Neural progenitor cell (in vitro differentiated cells): ENCODE measurements around the gene ACP3. TPM values are rescaled to one million over a fixed set of nuclear protein-coding genes. Genes with fewer than 3 reads are reported as not detected.
A peak's percentile ranks its signal among the peaks of the same experiment; 100 is the strongest.

Source experiments
- DNase-seq: peaks from one replicate; pipeline ENCODE4 v3.0.0-alpha.2; 2016; ENCODE audit warnings: low spot score
- H2AFZ ChIP-seq: fragments of 200-600 bp; sonication (generic); replicated peaks from 2 replicates; pipeline ENCODE4 v1.6.1; 2016; ENCODE audit warnings: antibody characterized with exemption
- H3F3A ChIP-seq: fragments of 200-600 bp; sonication (generic); 2 replicates; pipeline ENCODE4 v1.6.1; 2016; ENCODE audit warnings: antibody characterized with exemption, low read depth
- H3K27ac ChIP-seq: fragments of 200-600 bp; sonication (generic); 2 replicates; pipeline ENCODE4 v1.5.1; 2016; ENCODE audit warnings: mild to moderate bottlenecking
- H3K27me3 ChIP-seq: fragments of 200-600 bp; sonication (generic); 2 replicates; pipeline ENCODE4 v1.6.1; 2016; ENCODE audit warnings: mild to moderate bottlenecking, moderate library complexity
- H3K36me3 ChIP-seq: fragments of 200-600 bp; sonication (generic); 2 replicates; pipeline ENCODE4 v1.5.1; 2016
- H3K4me1 ChIP-seq: fragments of 200-600 bp; sonication (generic); 2 replicates; pipeline ENCODE4 v1.6.1; 2016; ENCODE audit warnings: mixed run types
- H3K4me2 ChIP-seq: fragments of 200-600 bp; sonication (generic); 2 replicates; pipeline ENCODE4 v1.6.1; 2016
- H3K4me3 ChIP-seq: fragments of 200-600 bp; sonication (generic); 2 replicates; pipeline ENCODE4 v1.5.1; 2016
- H3K79me2 ChIP-seq: fragments of 200-600 bp; sonication (generic); 2 replicates; pipeline ENCODE4 v1.6.1; 2016; ENCODE audit warnings: low read depth
- H3K9ac ChIP-seq: fragments of 200-600 bp; sonication (generic); 2 replicates; pipeline ENCODE4 v1.6.1; 2016
- H3K9me3 ChIP-seq: fragments of 200-600 bp; sonication (generic); 2 replicates; pipeline ENCODE4 v1.5.1; 2016; ENCODE audit warnings: low read depth
- H4K20me1 ChIP-seq: fragments of 200-600 bp; sonication (generic); 2 replicates; pipeline ENCODE4 v1.6.1; 2016; ENCODE audit warnings: low read depth
- H3K27ac Mint-ChIP-seq: 3 replicates; pipeline ENCODE4 v1.8.0; 2021; ENCODE audit warnings: mixed read lengths
- H3K27me3 Mint-ChIP-seq: 2 replicates; pipeline ENCODE4 v1.8.0; 2022; ENCODE audit warnings: low read depth, mild to moderate bottlenecking, inconsistent platforms, moderate library complexity, mixed read lengths; ENCODE audit not compliant: insufficient read depth
- H3K36me3 Mint-ChIP-seq: 3 replicates; pipeline ENCODE4 v1.8.0; 2021; ENCODE audit warnings: mixed read lengths
- H3K4me1 Mint-ChIP-seq: 3 replicates; pipeline ENCODE4 v1.8.0; 2021; ENCODE audit warnings: mixed read lengths
- H3K4me3 Mint-ChIP-seq: 3 replicates; pipeline ENCODE4 v1.8.0; 2021; ENCODE audit warnings: mild to moderate bottlenecking, moderate library complexity, mixed read lengths
- H3K9me3 Mint-ChIP-seq: 3 replicates; pipeline ENCODE4 v1.8.0; 2020; ENCODE audit warnings: mixed read lengths
- CTCF ChIP-seq: fragments of 200-600 bp; sonication (generic); IDR thresholded peaks from 2 replicates; pipeline ENCODE4 v1.5.1; 2017; ENCODE audit warnings: antibody characterized with exemption, mild to moderate bottlenecking
- EZH2 ChIP-seq: fragments of 200-600 bp; sonication (generic); IDR thresholded peaks from 2 replicates; pipeline ENCODE4 v1.6.1; 2017; ENCODE audit warnings: antibody characterized with exemption, mild to moderate bottlenecking, moderate library complexity
- EZH2phosphoT487 ChIP-seq: fragments of 200-600 bp; sonication (generic); IDR thresholded peaks from 2 replicates; pipeline ENCODE4 v1.6.1; 2017; ENCODE audit warnings: antibody characterized with exemption
- total RNA-seq: library from RNA; depleted of rRNA; stranded (reverse); fragments of >200 nt; gene quantifications from 2 replicates; pipeline ENCODE4 v1.2.3, GENCODE V29; 2015; ENCODE audit warnings: low replicate concordance

ACP3 gene
- total RNA-seq, 1 donor from 2014 or later = not detected

- TF ChIP-seq EZH2phosphoT487 = no peak
- TF ChIP-seq CTCF = no peak
- TF ChIP-seq EZH2 = no peak
- H3K27me3 ChIP-seq = no peaks in the 10 kb centered on the region
- no peaks in the 10 kb centered on the region for H3K9me3 ChIP-seq
- no peak overlapping the region for H3K4me3 ChIP-seq
- H2AFZ ChIP-seq = peak overlapping the region; percentile 99
- H3K36me3 Mint-ChIP-seq = no peaks in the 10 kb centered on the region
- no peak for DNase-seq
- H3K27ac Mint-ChIP-seq = no peak overlapping the region
- peaks cover 5% of the 10 kb centered on the region for H3K4me1 ChIP-seq
- peaks cover 10% of the 10 kb centered on the region for H3F3A ChIP-seq
- no peaks in the 10 kb centered on the region for H3K27me3 Mint-ChIP-seq
- no peaks in the 10 kb centered on the region for H4K20me1 ChIP-seq
- no peaks in the 10 kb centered on the region for H3K9me3 Mint-ChIP-seq
- H3K4me2 ChIP-seq = no peak overlapping the region
- H3K79me2 ChIP-seq = no peaks in the 10 kb centered on the region
- H3K4me1 Mint-ChIP-seq = no peaks in the 10 kb centered on the region
- no peak overlapping the region for H3K27ac ChIP-seq
- H3K9ac ChIP-seq = no peak overlapping the region
- H3K36me3 ChIP-seq = no peaks in the 10 kb centered on the region
- H3K4me3 Mint-ChIP-seq = no peak overlapping the region
These were observed 33.2 kb upstream of the ACP3 start for GRCh38 chr3:132283916-132284405.

GRCh38 chr3:132284781-132285619, 32.2 kb upstream of the ACP3 start:
- no peak overlapping the region for H3K9ac ChIP-seq
- no peaks in the 10 kb centered on the region for H3K36me3 ChIP-seq
- H3K4me2 ChIP-seq = no peak overlapping the region
- no peak overlapping the region for H3K4me3 ChIP-seq
- no peaks in the 10 kb centered on the region for H3K9me3 ChIP-seq
- H3K9me3 Mint-ChIP-seq = no peaks in the 10 kb centered on the region
- H2AFZ ChIP-seq = peak overlapping the region; percentile 90
- H3K27ac ChIP-seq = no peak overlapping the region
- no peaks in the 10 kb centered on the region for H3K27me3 ChIP-seq
- peaks cover 5% of the 10 kb centered on the region for H3K4me1 ChIP-seq
- peaks cover 10% of the 10 kb centered on the region for H3F3A ChIP-seq
- no peak overlapping the region for H3K27ac Mint-ChIP-seq
- TF ChIP-seq CTCF = peak; percentile 21
- TF ChIP-seq EZH2phosphoT487 = no peak
- no peak for TF ChIP-seq EZH2
- peak; percentile 17 for DNase-seq
- no peaks in the 10 kb centered on the region for H3K4me1 Mint-ChIP-seq
- no peak overlapping the region for H3K4me3 Mint-ChIP-seq
- H4K20me1 ChIP-seq = no peaks in the 10 kb centered on the region
- H3K79me2 ChIP-seq = no peaks in the 10 kb centered on the region
- H3K36me3 Mint-ChIP-seq = no peaks in the 10 kb centered on the region
- H3K27me3 Mint-ChIP-seq = no peaks in the 10 kb centered on the region

- no peaks in the 10 kb centered on the region for H3K9me3 ChIP-seq
- no peaks in the 10 kb centered on the region for H3K9me3 Mint-ChIP-seq
- no peak for DNase-seq
- no peaks in the 10 kb centered on the region for H3K27me3 ChIP-seq
- H3K4me1 Mint-ChIP-seq = no peaks in the 10 kb centered on the region
- H3K27ac ChIP-seq = no peak overlapping the region
- peak overlapping the region; percentile 90 for H2AFZ ChIP-seq
- H4K20me1 ChIP-seq = no peaks in the 10 kb centered on the region
- H3K4me2 ChIP-seq = no peak overlapping the region
- H3K4me3 Mint-ChIP-seq = no peak overlapping the region
- no peaks in the 10 kb centered on the region for H3K36me3 ChIP-seq
- H3K27me3 Mint-ChIP-seq = no peaks in the 10 kb centered on the region
- H3K36me3 Mint-ChIP-seq = no peaks in the 10 kb centered on the region
- no peak overlapping the region for H3K27ac Mint-ChIP-seq
- no peaks in the 10 kb centered on the region for H3K79me2 ChIP-seq
- H3K4me3 ChIP-seq = no peak overlapping the region
- H3F3A ChIP-seq = peaks cover 10% of the 10 kb centered on the region
- H3K9ac ChIP-seq = no peak overlapping the region
- TF ChIP-seq EZH2phosphoT487 (no peak), CTCF (no peak), EZH2 (no peak)
- H3K4me1 ChIP-seq = peaks cover 5% of the 10 kb centered on the region
These were observed 31.6 kb upstream of the ACP3 start for GRCh38 chr3:132285620-132285945.
